Activated naive CD4-positive, alpha-beta T cell treated with anti-CD3 and anti-CD28 coated beads for 36 hours (primary cell): ENCODE measurements around the gene GRIP2. TPM values are rescaled to one million over a fixed set of nuclear protein-coding genes. Genes with fewer than 3 reads are reported as not detected.

ENCODE experiments used
- CTCF ChIA-PET: fragments of 350-600 bp; sonication (Branson Sonifier 250); formaldehyde crosslinking; loops from one replicate; lab custom pipeline; 2021; ENCODE audit warnings: antibody characterized with exemption; lab: Charles Lee
- DNase-seq: peaks from one replicate; pipeline ENCODE4 v3.0.0-alpha.2; 2020
- H3K27ac Mint-ChIP-seq: one replicate; pipeline ENCODE4 v1.8.0; 2021; ENCODE audit warnings: mild to moderate bottlenecking, mixed read lengths
- H3K27me3 Mint-ChIP-seq: one replicate; pipeline ENCODE4 v1.8.0; 2021; ENCODE audit warnings: low read depth, mixed read lengths
- H3K36me3 Mint-ChIP-seq: one replicate; pipeline ENCODE4 v1.8.0; 2021; ENCODE audit warnings: low read depth, mixed read lengths
- H3K4me1 Mint-ChIP-seq: one replicate; pipeline ENCODE4 v1.8.0; 2021; ENCODE audit warnings: low read depth, mixed read lengths
- H3K4me3 Mint-ChIP-seq: one replicate; pipeline ENCODE4 v1.8.0; 2021; ENCODE audit warnings: mild to moderate bottlenecking, moderate library complexity, mixed read lengths
- H3K9me3 Mint-ChIP-seq: one replicate; pipeline ENCODE4 v1.8.0; 2021; ENCODE audit warnings: mixed read lengths
- intact Hi-C: fragments of 100-400 bp; cut with micrococcal nuclease; formaldehyde crosslinking; loops from one replicate; pipeline ENCODE4 v1.15.1; 2023
- total RNA-seq, 2 experiments: library from RNA; stranded (reverse); gene quantifications; one replicate each; pipeline ENCODE4 v1.2.3, GENCODE V29; 2021

The GRIP2 gene
- total RNA-seq, 2 experiments from 2014 or later: not detected

- no peak for DNase-seq
- Mint-ChIP-seq H3K4me1 (peaks cover 36% of the 10 kb centered on the region), H3K27me3 (no peaks in the 10 kb centered on the region), H3K36me3 (peaks cover 16% of the 10 kb centered on the region), H3K9me3 (no peaks in the 10 kb centered on the region), H3K27ac (peak overlapping the region; percentile 61), H3K4me3 (no peak overlapping the region)
- intact Hi-C loops: loop anchor here (1.0 kb wide), 3 partner anchors 59 to 566 kb away; partner anchors contain the start of gene SLC6A6
- CTCF ChIA-PET: interaction anchor here (0.6 to 2.6 kb wide), 9 partner anchors 29 to 258 kb away, joined by 3 to 14 read pairs (median 3); partner anchors contain the start of gene SLC6A6
These were observed 79.0 kb downstream of the GRIP2 start for GRCh38 chr3:14461006-14461747.

- peaks cover 36% of the 10 kb centered on the region for H3K4me1 Mint-ChIP-seq
- no peak for DNase-seq
- CTCF ChIA-PET: interaction anchor here (0.9 to 2.6 kb wide), 6 partner anchors 29 to 257 kb away, joined by 3 to 14 read pairs (median 4); partner anchors contain the start of gene SLC6A6
- peak overlapping the region; percentile 61 for H3K27ac Mint-ChIP-seq
- H3K36me3 Mint-ChIP-seq: peaks cover 16% of the 10 kb centered on the region
- intact Hi-C loops: loop anchor here (1.0 kb wide), 3 partner anchors 58 to 565 kb away; partner anchors contain the start of gene SLC6A6
- H3K27me3 Mint-ChIP-seq: no peaks in the 10 kb centered on the region
- no peak overlapping the region for H3K4me3 Mint-ChIP-seq
- no peaks in the 10 kb centered on the region for H3K9me3 Mint-ChIP-seq
These were observed 79.7 kb downstream of the GRIP2 start for GRCh38 chr3:14460342-14461005.

- Mint-ChIP-seq H3K27ac (no peak overlapping the region), H3K4me1 (peaks cover 36% of the 10 kb centered on the region), H3K4me3 (no peak overlapping the region), H3K9me3 (no peaks in the 10 kb centered on the region), H3K27me3 (no peaks in the 10 kb centered on the region), H3K36me3 (peaks cover 18% of the 10 kb centered on the region)
- CTCF ChIA-PET: interaction anchor here (1.5 kb wide), 1 partner anchor 35 kb away, joined by 4 read pairs; no protein-coding TSS in a partner anchor
- DNase-seq: no peak
- intact Hi-C loops: no loop called here
These were observed 80.4 kb downstream of the GRIP2 start for GRCh38 chr3:14459787-14460186.

- H3K4me1 Mint-ChIP-seq: peaks cover 36% of the 10 kb centered on the region
- no peaks in the 10 kb centered on the region for H3K27me3 Mint-ChIP-seq
- no peak for DNase-seq
- H3K4me3 Mint-ChIP-seq: no peak overlapping the region
- H3K27ac Mint-ChIP-seq: no peak overlapping the region
- CTCF ChIA-PET: interaction anchor here (1.3 to 2.1 kb wide), 2 partner anchors 8 to 196 kb away, joined by 3 to 11 read pairs; no protein-coding TSS in a partner anchor
- H3K36me3 Mint-ChIP-seq: peaks cover 21% of the 10 kb centered on the region
- no peaks in the 10 kb centered on the region for H3K9me3 Mint-ChIP-seq
- intact Hi-C loops: no loop called here
These were observed 80.8 kb downstream of the GRIP2 start for GRCh38 chr3:14459384-14459783.

GRCh38 chr3:14458434-14459275 lies 81.5 kb downstream of the GRIP2 start:
- H3K4me3 Mint-ChIP-seq: no peak overlapping the region
- no peaks in the 10 kb centered on the region for H3K9me3 Mint-ChIP-seq
- CTCF ChIA-PET: interaction anchor here (1.0 to 2.1 kb wide), 5 partner anchors 9 to 255 kb away, joined by 3 to 11 read pairs (median 3); partner anchors contain the start of gene SLC6A6
- no peak for DNase-seq
- peak overlapping the region; percentile 36 for H3K27ac Mint-ChIP-seq
- peaks cover 23% of the 10 kb centered on the region for H3K36me3 Mint-ChIP-seq
- intact Hi-C loops: loop anchor here (1.0 kb wide), 1 partner anchor 26 kb away; no protein-coding TSS in a partner anchor
- peaks cover 36% of the 10 kb centered on the region for H3K4me1 Mint-ChIP-seq
- H3K27me3 Mint-ChIP-seq: no peaks in the 10 kb centered on the region

GRCh38 chr3:14457999-14458398 lies 82.1 kb downstream of the GRIP2 start:
- peaks cover 24% of the 10 kb centered on the region for H3K36me3 Mint-ChIP-seq
- peaks cover 36% of the 10 kb centered on the region for H3K4me1 Mint-ChIP-seq
- CTCF ChIA-PET: interaction anchor here (1.0 to 2.1 kb wide), 5 partner anchors 9 to 254 kb away, joined by 3 to 11 read pairs (median 3); partner anchors contain the start of gene SLC6A6
- intact Hi-C loops: loop anchor here (1.0 kb wide), 1 partner anchor 26 kb away; no protein-coding TSS in a partner anchor
- no peaks in the 10 kb centered on the region for H3K27me3 Mint-ChIP-seq
- H3K4me3 Mint-ChIP-seq: no peak overlapping the region
- no peak overlapping the region for H3K27ac Mint-ChIP-seq
- H3K9me3 Mint-ChIP-seq: no peaks in the 10 kb centered on the region
- no peak for DNase-seq

- Mint-ChIP-seq H3K4me1 (peaks cover 31% of the 10 kb centered on the region), H3K4me3 (no peak overlapping the region), H3K36me3 (peaks cover 21% of the 10 kb centered on the region), H3K9me3 (no peaks in the 10 kb centered on the region), H3K27me3 (no peaks in the 10 kb centered on the region), H3K27ac (no peak overlapping the region)
- DNase-seq: no peak
- intact Hi-C loops: no loop called here
- CTCF ChIA-PET: interaction anchor here (1.0 to 2.1 kb wide), 4 partner anchors 10 to 254 kb away, joined by 3 to 11 read pairs (median 6); partner anchors contain the start of gene SLC6A6
These were observed 82.7 kb downstream of the GRIP2 start for GRCh38 chr3:14457481-14457880.

GRCh38 chr3:14456794-14457193 lies 83.3 kb downstream of the GRIP2 start:
- CTCF ChIA-PET: interaction anchor here (2.0 kb wide), 1 partner anchor 11 kb away, joined by 10 read pairs; no protein-coding TSS in a partner anchor
- Mint-ChIP-seq H3K4me3 (no peak overlapping the region), H3K27ac (no peak overlapping the region), H3K4me1 (peaks cover 24% of the 10 kb centered on the region), H3K9me3 (no peaks in the 10 kb centered on the region), H3K27me3 (no peaks in the 10 kb centered on the region), H3K36me3 (peaks cover 19% of the 10 kb centered on the region)
- DNase-seq: no peak
- intact Hi-C loops: no loop called here

- no peaks in the 10 kb centered on the region for H3K27me3 Mint-ChIP-seq
- peaks cover 23% of the 10 kb centered on the region for H3K36me3 Mint-ChIP-seq
- peaks cover 19% of the 10 kb centered on the region for H3K4me1 Mint-ChIP-seq
- CTCF ChIA-PET: interaction anchor here (2.0 kb wide), 1 partner anchor 12 kb away, joined by 10 read pairs; no protein-coding TSS in a partner anchor
- no peak overlapping the region for H3K4me3 Mint-ChIP-seq
- no peaks in the 10 kb centered on the region for H3K9me3 Mint-ChIP-seq
- no peak overlapping the region for H3K27ac Mint-ChIP-seq
- no peak for DNase-seq
- intact Hi-C loops: no loop called here
These were observed 84.4 kb downstream of the GRIP2 start for GRCh38 chr3:14455571-14456317.

GRCh38 chr3:14454639-14455310 lies 85.4 kb downstream of the GRIP2 start:
- Mint-ChIP-seq H3K36me3 (peaks cover 16% of the 10 kb centered on the region), H3K4me1 (peaks cover 14% of the 10 kb centered on the region), H3K27me3 (no peaks in the 10 kb centered on the region), H3K27ac (no peak overlapping the region), H3K9me3 (no peaks in the 10 kb centered on the region), H3K4me3 (no peak overlapping the region)
- CTCF ChIA-PET: interaction anchor here (2.0 kb wide), 1 partner anchor 13 kb away, joined by 10 read pairs; no protein-coding TSS in a partner anchor
- no peak for DNase-seq
- intact Hi-C loops: no loop called here
